ENCODE data around the gene LRTM2. TPM values are rescaled to one million over a fixed set of nuclear protein-coding genes. Genes with fewer than 3 reads are reported as not detected.

The LRTM2 gene
- total RNA-seq, 2 donors from 2014 or later = not detected

- Mint-ChIP-seq H3K9me3 (no peaks in the 10 kb centered on the region), H3K4me3 (no peak overlapping the region), H3K36me3 (no peaks in the 10 kb centered on the region), H3K4me1 (ENCODE audit: low read depth in 2 of 2) (peaks cover 0 to 3% of the 10 kb centered on the region in 2 donors), H3K27me3 (peaks cover 9 to 16% of the 10 kb centered on the region in 2 donors), H3K27ac (no peak overlapping the region)
- no peak for ATAC-seq
- DNase-seq (ENCODE audit: low spot score) = no peak
These were observed 62.6 kb downstream of the LRTM2 start for GRCh38 chr12:1882850-1883470.

GRCh38 chr12:1883513-1883912 is 63.1 kb downstream of the LRTM2 start:
- Mint-ChIP-seq H3K36me3 (no peaks in the 10 kb centered on the region), H3K4me1 (ENCODE audit: low read depth in 2 of 2) (peaks cover 0 to 3% of the 10 kb centered on the region in 2 donors), H3K9me3 (no peaks in the 10 kb centered on the region), H3K4me3 (no peak overlapping the region), H3K27ac (no peak overlapping the region), H3K27me3 (peaks cover 12 to 22% of the 10 kb centered on the region in 2 donors)
- DNase-seq (ENCODE audit: low spot score) = no peak
- no peak for ATAC-seq

GRCh38 chr12:1884651-1885050 is 64.3 kb downstream of the LRTM2 start:
- no peaks in the 10 kb centered on the region for H3K9me3 Mint-ChIP-seq
- no peaks in the 10 kb centered on the region for H3K36me3 Mint-ChIP-seq
- H3K27me3 Mint-ChIP-seq = peaks cover 13 to 31% of the 10 kb centered on the region in 2 donors
- peaks cover 0 to 3% of the 10 kb centered on the region in 2 donors for H3K4me1 Mint-ChIP-seq (ENCODE audit: low read depth in 2 of 2)
- H3K27ac Mint-ChIP-seq = no peak overlapping the region
- DNase-seq (ENCODE audit: low spot score) (no peak), ATAC-seq (no peak)
- H3K4me3 Mint-ChIP-seq = no peak overlapping the region

- no peaks in the 10 kb centered on the region for H3K36me3 Mint-ChIP-seq
- H3K4me3 Mint-ChIP-seq = no peak overlapping the region
- ATAC-seq = no peak
- no peaks in the 10 kb centered on the region for H3K9me3 Mint-ChIP-seq
- DNase-seq (ENCODE audit: low spot score) = no peak
- H3K4me1 Mint-ChIP-seq (ENCODE audit: low read depth in 2 of 2) = peaks cover 0 to 3% of the 10 kb centered on the region in 2 donors
- no peak overlapping the region for H3K27ac Mint-ChIP-seq
- H3K27me3 Mint-ChIP-seq = peaks cover 13 to 31% of the 10 kb centered on the region in 2 donors
These were observed 64.8 kb downstream of the LRTM2 start for GRCh38 chr12:1885082-1885596.

GRCh38 chr12:1885599-1886245 is 65.4 kb downstream of the LRTM2 start:
- Mint-ChIP-seq H3K27me3 (peaks cover 14 to 31% of the 10 kb centered on the region in 2 donors), H3K4me3 (no peak overlapping the region), H3K4me1 (ENCODE audit: low read depth in 2 of 2) (peaks cover 0 to 3% of the 10 kb centered on the region in 2 donors), H3K9me3 (no peaks in the 10 kb centered on the region), H3K36me3 (no peaks in the 10 kb centered on the region), H3K27ac (no peak overlapping the region)
- DNase-seq (ENCODE audit: low spot score) (no peak), ATAC-seq (no peak)

Other genes starting within 250 kb of the LRTM2 start
- 10 to 100 TPM; 19.4 to 26.2 TPM for gene FBXL14, start 226.0 kb upstream of the LRTM2 start, total RNA-seq
- under 1 TPM in 1 of 2 donors, not detected in 1; 0.47 TPM for gene WNT5B, start 191.3 kb upstream of the LRTM2 start, total RNA-seq
- gene ADIPOR2, start 129.5 kb upstream of the LRTM2 start, total RNA-seq = 10 to 100 TPM; 72.5 to 74.5 TPM
- gene CACNA2D4, start 98.1 kb downstream of the LRTM2 start, total RNA-seq = 10 to 100 TPM in 1 of 2 donors, 1 to 10 TPM in 1; 4.5 to 12.1 TPM
- gene DCP1B, start 183.9 kb downstream of the LRTM2 start, total RNA-seq = 10 to 100 TPM; 11.3 TPM
- under 1 TPM in 1 of 2 donors, not detected in 1; 0.06 TPM for gene CACNA1C, start 232.4 kb downstream of the LRTM2 start, total RNA-seq

Data from natural killer cell treated with Interleukin-12 subunit alpha and Interleukin-12 subunit beta and Interleukin-15 and Interleukin-18, amount 100 ng/mL, for 72 hours (primary cell).